Bronchial epithelial cell (primary cell): ENCODE measurements around the gene PRAME. TPM values are rescaled to one million over a fixed set of nuclear protein-coding genes. Genes with fewer than 3 reads are reported as not detected.
"Not testable (repeated sequence)": the region's sequence is repeated elsewhere in the genome, so short reads cannot be mapped to it uniquely, and the experiment has no call there.

Source experiments
- DNase-seq: peaks from one replicate; pipeline ENCODE4 v3.0.0-alpha.2; 2010; ENCODE audit warnings: low read depth
- FAIRE-seq: peaks from 2 replicates; lab custom pipeline; 2011; peaks lifted over from hg19 to GRCh38; lab: Jason Lieb, UNC
- H3K27me3 ChIP-seq: 2 replicates; pipeline ENCODE4 v1.5.1; 2011; ENCODE audit warnings: low read length; ENCODE audit not compliant: control insufficient read depth, insufficient read depth
- H3K36me3 ChIP-seq: 2 replicates; pipeline ENCODE4 v1.5.1; 2011; ENCODE audit warnings: low read length; ENCODE audit not compliant: control insufficient read depth, insufficient read depth
- H3K4me3 ChIP-seq: 2 replicates; pipeline ENCODE4 v1.5.1; 2011; ENCODE audit warnings: mild to moderate bottlenecking, low read depth, low read length, control low read depth
- total RNA-seq: library from RNA; depleted of rRNA; stranded (reverse); fragments of >200 nt; gene quantifications from 2 replicates; pipeline ENCODE4 v1.2.1, GENCODE V29; 2014
- TF ChIP-seq, protein P1 (sequence below): IDR thresholded peaks from 2 replicates; pipeline ENCODE4 v1.5.1; 2011; ENCODE audit warnings: mild to moderate bottlenecking, moderate library complexity, low read length, control low read depth, inconsistent platforms; ENCODE audit not compliant: insufficient read depth, severe bottlenecking

PRAME gene, protein sequence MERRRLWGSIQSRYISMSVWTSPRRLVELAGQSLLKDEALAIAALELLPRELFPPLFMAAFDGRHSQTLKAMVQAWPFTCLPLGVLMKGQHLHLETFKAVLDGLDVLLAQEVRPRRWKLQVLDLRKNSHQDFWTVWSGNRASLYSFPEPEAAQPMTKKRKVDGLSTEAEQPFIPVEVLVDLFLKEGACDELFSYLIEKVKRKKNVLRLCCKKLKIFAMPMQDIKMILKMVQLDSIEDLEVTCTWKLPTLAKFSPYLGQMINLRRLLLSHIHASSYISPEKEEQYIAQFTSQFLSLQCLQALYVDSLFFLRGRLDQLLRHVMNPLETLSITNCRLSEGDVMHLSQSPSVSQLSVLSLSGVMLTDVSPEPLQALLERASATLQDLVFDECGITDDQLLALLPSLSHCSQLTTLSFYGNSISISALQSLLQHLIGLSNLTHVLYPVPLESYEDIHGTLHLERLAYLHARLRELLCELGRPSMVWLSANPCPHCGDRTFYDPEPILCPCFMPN
- total RNA-seq, result not detected in 2 replicates

DNA sequence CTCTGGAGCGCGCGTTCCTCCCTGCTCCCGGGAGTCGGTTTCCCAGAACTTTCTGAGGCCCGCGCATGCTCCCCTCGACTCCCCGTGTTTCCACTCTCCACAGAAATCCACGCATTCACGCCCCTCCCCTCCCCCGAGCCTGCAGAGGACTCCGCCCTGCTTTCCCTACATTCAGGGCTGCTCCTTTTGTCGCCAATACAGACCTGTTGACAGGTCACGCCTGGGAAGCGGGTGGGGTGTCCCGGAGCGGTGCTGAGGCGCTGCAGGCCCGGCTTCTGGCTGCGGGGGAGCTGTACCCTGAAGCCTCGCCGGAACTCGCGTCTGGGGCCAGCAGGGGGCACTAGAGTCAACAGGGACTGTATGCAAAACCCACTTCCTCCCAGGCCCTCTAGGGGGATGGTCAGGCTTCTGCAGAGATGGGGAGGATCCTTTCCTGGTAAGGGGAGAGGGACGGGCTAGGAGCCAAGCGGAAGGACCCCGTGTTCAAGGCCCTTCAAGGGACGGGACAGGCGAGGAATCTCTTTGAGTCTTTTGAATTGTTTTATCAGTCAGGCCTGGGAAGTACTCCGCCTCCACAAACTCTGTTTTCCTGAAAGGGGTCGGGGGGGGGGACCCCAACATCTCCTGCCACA is at the start of gene PRAME:
Gene PRAME (minus strand): TSS at position 294 of the 632 bp plus-strand sequence. CDS start 2,433 bp downstream, outside the sequence.
- no peak within 1 kb of the TSS for H3K4me3 ChIP-seq
- TF ChIP-seq, protein P1, sequence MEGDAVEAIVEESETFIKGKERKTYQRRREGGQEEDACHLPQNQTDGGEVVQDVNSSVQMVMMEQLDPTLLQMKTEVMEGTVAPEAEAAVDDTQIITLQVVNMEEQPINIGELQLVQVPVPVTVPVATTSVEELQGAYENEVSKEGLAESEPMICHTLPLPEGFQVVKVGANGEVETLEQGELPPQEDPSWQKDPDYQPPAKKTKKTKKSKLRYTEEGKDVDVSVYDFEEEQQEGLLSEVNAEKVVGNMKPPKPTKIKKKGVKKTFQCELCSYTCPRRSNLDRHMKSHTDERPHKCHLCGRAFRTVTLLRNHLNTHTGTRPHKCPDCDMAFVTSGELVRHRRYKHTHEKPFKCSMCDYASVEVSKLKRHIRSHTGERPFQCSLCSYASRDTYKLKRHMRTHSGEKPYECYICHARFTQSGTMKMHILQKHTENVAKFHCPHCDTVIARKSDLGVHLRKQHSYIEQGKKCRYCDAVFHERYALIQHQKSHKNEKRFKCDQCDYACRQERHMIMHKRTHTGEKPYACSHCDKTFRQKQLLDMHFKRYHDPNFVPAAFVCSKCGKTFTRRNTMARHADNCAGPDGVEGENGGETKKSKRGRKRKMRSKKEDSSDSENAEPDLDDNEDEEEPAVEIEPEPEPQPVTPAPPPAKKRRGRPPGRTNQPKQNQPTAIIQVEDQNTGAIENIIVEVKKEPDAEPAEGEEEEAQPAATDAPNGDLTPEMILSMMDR, result peak; percentile 34
- no peaks in the 10 kb centered on the region for H3K36me3 ChIP-seq
- FAIRE-seq (no peak), DNase-seq (no peak)
- no peaks in the 10 kb centered on the region for H3K27me3 ChIP-seq

- not testable (repeated sequence) for H3K4me3 ChIP-seq, H3K27me3 ChIP-seq, H3K36me3 ChIP-seq, FAIRE-seq, DNase-seq
Observed at GRCh38 chr22:22608022-22608421, 49.0 kb upstream of the PRAME start.

DNA sequence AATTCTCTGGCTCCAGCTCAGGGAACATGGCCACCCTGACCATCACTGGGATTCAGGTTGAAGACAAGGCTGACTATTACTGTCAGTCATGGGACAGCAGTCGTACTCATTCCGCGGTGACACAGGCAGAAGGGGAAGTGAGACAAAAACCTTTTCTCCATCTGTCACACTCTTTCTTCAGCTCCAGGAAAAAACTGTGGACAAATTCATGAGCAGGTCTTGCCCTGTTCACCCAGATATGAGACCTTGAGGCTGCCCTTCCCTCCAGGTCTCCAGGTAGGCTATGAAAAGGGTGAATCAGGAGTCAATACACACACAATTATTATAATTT is 46.0 kb upstream of the PRAME start:
- Histone ChIP-seq H3K36me3 (no peaks in the 10 kb centered on the region), H3K4me3 (no peak overlapping the region), H3K27me3 (no peaks in the 10 kb centered on the region)
- DNase-seq (no peak), FAIRE-seq (no peak)
- TF ChIP-seq, protein P1, result no peak

GRCh38 chr22:22604326-22605073 is 45.4 kb upstream of the PRAME start:
- TF ChIP-seq, protein P1, result no peak
- Histone ChIP-seq H3K4me3 (no peak overlapping the region), H3K36me3 (no peaks in the 10 kb centered on the region), H3K27me3 (no peaks in the 10 kb centered on the region)
- FAIRE-seq, result peak; percentile 18
- DNase-seq, result no peak

DNA sequence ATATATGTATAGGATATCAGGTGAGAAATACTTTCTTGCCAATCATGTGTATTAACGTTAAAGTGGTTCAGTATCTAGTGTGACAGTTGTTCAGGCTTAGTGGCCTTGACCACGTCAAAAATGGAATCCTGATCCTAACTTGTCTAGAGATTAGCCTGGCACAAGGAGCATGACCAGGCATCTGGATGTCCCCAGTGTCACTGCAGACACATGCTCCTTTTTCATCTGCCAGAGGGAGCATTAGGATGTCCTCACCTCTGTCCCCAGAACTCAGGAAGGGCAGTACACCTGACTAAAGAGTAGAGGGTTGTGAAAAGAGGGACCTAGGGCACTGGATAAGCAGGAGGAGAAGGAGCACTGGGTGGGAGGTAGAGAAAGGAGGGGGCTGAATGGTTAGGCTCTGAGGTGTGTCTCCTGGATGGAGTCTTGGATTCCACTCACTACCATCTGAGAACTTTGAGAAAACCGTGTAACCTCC is 44.4 kb upstream of the PRAME start:
- TF ChIP-seq, protein P1, result no peak
- DNase-seq (no peak), FAIRE-seq (peak; percentile 77)
- Histone ChIP-seq H3K4me3 (no peak overlapping the region), H3K36me3 (no peaks in the 10 kb centered on the region), H3K27me3 (no peaks in the 10 kb centered on the region)
